DLD1 (cell line): ENCODE results near the gene CCNL2.
"Not testable (repeated sequence)": the region's sequence is repeated elsewhere in the genome, so short reads cannot be mapped to it uniquely, and the experiment has no call there.

ENCODE experiments used
- in situ Hi-C: cut with HindIII; loops from 2 replicates; pipeline ENCODE4 v1.10.0; 2017; ENCODE audit warnings: low sequenced_read_pairs

Gene CCNL2

DNA sequence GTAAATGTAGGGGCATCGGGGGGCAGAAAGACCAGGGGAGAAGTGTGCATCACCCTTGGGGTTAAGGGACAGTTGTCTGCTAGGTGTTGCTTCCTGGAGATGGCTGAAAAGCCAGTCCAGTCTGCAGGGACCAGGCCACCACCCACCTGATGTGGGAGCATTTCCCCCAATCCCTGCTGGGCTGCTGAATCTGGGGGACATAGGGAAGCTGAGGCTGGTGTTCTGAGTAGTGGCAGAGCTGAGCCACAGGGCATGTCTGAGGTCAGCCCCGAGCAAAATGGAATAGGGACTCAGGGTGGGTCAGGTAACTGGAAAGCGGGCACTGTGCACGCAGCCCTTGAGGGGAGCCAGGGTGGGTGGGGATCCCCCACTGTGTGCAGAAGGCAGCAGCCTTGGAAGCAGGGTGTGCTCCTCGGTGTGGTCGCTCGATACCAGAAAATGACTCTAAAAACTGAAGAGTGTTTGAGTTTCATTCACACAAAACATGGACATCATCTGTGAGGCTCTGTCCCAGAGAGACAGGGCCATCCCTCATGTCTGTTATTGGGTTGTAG is 2.4 kb upstream of the CCNL2 start:
- in situ Hi-C loops: no loop called here

DNA sequence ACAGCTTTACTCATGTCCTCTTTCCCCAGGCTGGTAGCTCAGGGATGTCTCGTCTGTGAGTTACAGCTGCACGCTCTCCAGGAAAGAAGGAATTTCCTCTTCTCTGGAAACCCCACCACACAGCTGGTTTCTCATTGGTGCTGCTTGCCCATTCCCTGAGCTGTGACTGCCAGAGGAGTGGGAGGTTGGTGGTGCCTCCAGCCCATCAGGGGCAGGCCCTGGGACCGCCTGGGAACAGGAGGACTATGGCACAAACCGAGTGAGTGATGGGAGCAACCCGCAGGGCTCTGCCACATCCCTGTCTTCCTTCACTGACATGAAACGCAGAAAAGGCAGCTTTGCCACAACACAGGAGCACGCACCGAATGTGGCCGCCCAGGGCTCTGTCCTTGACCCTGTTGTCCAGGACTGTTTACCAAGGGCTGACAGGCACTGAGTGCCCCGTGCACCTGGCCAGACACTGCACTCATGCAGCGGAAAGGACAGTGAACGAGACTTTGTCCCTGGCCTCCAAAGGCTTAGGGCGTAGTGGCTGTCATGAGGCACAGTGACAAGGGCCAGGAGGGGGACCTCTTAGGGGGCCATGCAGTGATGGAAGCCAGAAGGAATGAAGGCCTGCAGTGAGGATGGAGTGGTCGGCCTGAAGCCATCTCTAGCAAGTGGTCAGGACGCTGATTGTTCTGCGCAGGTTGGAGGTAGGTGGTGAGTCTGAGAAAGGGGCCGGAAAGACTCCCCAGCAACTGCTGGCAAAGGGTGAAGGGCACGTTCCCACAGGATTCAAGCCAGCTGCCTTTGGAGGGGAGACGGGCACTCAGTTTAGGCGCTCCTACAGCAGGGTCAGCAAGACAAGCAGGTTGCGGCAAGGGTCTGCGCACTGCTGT is 1.7 kb upstream of the CCNL2 start:
- in situ Hi-C loops: no loop called here

DNA sequence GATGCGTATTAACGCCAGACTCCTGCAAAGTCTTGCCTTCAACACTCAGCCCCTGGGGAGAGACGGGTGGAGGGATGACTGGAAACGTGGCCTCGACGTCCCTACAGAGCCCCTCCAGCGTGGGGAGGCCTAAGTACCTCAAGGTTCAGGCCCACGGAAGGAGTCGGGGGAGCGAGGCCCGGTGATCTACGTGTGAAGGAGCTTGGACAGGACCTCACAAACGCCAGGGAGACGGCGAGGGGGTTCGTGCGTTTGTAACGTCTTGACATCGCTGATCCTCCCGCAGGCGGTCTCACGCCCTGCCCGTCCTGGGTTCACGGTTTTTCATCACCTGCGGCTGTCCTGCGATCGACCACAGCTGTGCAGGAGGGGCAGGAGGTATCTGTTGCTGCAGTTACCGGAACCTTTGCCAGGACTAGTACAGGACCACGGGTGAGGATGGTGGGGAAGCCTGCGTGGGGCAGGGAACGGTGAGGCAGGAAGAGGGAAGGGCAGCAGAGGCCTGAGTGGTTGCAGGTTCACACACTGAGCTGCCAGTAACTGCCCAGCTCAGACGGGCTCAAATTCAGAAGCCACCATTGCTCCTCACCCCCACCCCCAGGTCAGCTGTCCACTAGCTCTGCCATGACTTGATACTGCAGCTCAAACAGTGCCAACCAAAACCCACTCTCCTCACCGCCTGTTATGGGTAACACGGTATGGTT is 889 bp upstream of the CCNL2 start:
- in situ Hi-C loops: no loop called here

DNA sequence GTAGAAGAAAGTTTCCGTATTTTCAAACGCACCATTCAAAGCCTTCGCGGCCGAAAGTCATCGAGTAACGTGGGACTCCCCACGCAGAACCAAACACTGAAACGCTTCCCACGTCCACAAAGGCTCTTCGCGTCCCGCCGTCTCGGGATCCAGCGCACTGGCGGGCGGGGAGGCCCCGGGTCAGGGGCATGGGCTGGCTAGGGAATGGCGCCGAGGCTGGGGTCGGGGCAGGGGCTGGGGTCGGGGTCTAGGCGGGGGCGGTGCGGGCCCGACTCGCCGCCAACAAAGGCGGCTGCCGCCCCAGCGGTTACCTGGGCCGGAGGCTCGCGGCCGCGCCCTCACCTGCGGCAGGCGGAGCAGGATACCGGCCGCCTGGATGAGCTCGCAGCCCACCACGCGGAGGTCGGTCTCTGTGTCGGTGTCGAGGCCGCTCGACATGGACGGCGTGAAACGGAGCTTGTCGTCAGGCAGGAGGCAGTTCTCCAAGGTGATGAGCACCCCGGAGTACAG is 403 bp downstream of the CCNL2 start:
- in situ Hi-C loops: no loop called here

DNA sequence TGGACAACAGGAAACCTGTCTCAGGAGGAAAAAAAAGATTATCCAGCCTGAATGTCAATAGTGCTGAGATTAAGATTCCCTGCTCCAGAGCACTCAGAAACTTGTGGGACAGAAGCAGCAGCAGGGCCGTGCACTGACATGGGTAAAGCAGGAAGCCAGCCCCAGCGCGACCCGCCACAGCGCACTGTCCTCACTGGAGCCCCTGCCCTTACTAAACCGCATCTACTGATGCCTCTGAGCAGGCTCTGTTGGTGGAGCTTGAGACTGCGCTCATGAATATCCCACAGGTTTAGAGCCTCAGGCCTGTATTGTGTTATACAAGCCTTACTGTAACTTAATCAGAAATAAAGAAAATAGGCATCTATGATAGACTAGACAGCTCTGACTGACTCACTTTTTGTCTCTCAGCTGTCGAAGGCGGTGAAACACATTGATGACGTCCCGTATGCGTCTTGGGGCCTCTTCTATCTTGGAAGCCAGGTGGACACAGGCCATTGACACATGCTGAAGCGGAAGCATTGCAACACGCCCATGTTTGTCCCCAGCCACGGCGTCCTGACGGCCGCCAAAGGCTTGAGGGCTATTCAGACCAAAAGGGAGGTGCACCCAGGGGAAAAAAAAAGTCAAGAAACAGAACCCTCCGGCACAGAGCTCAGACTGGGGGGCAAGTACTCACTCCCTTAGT is 1.2 kb downstream of the CCNL2 start:
- in situ Hi-C loops: no loop called here

DNA sequence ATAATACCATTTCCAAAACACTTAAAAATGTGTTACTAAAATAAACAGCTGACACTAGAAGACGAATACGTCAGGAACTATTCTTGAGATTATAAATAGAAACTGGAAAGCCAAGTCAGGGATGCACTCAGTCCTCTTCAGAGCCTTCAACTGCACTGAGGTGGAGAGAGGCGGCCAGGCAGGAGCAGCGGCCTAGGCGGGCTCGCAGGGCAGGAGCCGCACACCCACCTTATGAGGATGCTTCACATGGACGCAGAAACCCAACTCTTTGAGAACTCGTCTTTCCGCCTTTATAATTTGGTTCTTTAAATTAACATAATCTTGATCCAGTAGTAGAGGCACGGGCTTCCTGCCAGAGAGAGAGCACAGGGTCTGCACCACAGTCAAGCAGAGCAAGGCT is 4.0 kb downstream of the CCNL2 start:
- in situ Hi-C loops: no loop called here

DNA sequence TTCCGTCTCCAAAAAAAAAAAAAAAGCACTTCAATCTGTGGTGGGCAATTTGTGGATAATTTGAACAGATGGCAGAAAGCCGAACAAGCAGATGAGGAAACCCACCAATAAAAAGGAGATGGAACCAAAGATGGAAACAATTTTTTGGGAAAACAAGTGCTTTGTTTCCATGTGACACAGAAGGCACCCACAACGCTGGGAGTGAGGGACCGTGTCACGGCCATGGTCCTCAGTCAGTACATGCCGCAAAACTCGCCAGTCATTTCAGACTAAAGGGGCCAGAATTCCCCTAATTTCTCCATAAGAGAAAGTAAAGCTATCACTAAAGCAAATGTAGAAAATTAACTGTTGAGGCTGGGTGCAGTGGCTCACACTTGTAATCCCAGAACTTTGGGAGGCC is 5.0 kb downstream of the CCNL2 start:
- in situ Hi-C loops: no loop called here

DNA sequence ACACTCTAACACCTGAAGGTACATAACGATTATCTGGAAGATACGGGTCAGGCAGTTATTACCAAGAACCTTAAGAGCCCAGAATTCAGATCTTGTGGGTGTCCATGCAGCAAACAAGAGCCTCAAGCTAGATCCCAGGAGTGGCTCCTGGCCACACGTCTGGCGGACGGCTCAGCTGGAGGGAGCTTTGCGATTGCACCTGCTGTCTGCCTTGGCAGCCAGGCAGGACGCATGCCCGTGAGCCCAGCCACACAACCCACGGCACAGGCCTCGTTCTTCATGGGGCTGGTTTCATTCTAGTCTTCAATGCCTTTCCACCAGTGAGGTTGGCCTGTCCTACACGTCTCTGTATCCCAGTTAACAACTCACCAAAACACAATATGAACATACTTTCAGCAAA is 5.7 kb downstream of the CCNL2 start:
- in situ Hi-C loops: no loop called here

DNA sequence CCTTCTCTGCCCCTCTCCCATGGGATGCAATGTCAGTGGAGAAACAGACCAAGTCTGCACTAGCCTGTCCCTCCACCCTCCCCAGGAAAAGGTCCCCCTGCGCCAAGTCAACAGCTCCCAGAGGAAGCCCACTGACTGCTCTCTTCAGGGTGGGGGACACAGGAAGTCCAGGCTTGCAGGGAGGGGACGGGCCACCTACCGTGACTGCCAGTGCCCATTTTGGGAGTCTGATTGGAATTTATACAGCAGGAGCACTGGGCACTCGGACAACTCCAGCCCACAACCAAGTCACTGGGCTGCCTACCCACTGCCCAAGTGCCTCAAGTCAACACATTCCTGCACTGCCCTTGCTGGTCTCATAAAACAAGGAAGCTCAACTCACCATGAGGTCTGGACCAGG is 6.1 kb downstream of the CCNL2 start:
- in situ Hi-C loops: no loop called here

DNA sequence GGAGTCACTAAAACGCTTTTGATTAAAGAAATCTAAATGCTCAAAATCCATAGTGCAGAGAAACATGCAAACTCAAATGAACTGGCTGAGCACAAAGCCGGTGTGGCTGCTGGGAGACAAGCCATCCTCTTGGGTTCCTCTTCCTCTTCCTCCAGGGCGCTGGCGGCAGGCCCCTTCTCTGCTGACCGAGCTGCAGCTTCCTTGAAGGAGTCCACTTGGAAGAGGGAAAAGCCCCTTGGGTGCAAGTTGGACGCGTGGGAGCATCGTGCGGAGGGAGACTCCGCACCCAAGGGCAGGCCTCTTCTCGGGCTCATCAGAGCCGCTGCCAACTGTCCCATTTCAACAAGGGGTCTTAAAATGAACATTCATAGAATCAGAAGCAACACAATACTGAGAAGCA is 7.9 kb downstream of the CCNL2 start:
- in situ Hi-C loops: no loop called here

DNA sequence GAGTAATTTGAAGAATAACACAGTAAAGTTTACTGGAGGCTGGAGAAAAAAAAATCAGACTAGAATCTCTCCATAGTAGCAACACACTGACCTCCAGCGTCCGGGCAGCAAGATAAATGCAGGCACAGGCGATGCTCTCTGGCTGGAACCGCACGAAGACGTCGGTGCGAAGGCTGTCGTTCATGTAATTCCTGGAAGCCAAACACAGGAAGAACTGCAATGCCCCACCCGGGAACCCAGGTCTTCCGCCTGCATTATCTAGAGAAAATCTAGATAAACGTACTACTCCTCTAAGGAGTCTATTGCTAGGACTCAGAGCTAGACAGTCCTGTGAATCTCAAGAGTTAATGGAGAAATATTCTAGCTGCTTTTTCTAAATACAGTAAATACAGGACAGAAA is 8.5 kb downstream of the CCNL2 start:
- in situ Hi-C loops: no loop called here

DNA sequence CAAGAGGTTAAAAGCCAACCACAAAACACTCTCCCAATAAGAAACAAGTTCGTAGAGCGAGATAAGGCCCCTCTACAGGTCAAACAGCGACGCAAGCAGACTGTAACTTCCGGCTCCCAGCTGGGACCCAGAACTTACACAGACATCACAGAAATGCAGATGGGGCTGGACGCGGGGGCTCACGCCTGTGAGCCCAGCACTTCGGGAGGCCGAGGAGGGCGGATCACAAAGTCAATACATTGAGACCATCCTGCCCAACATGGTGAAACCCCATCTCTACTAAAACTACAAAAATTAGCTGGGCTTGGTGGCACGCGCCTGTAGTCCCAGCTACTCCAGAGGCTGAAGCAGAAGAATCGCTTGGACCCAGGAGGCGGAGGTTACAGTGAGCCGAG is 11.1 kb downstream of the CCNL2 start:
- in situ Hi-C loops: no loop called here

DNA sequence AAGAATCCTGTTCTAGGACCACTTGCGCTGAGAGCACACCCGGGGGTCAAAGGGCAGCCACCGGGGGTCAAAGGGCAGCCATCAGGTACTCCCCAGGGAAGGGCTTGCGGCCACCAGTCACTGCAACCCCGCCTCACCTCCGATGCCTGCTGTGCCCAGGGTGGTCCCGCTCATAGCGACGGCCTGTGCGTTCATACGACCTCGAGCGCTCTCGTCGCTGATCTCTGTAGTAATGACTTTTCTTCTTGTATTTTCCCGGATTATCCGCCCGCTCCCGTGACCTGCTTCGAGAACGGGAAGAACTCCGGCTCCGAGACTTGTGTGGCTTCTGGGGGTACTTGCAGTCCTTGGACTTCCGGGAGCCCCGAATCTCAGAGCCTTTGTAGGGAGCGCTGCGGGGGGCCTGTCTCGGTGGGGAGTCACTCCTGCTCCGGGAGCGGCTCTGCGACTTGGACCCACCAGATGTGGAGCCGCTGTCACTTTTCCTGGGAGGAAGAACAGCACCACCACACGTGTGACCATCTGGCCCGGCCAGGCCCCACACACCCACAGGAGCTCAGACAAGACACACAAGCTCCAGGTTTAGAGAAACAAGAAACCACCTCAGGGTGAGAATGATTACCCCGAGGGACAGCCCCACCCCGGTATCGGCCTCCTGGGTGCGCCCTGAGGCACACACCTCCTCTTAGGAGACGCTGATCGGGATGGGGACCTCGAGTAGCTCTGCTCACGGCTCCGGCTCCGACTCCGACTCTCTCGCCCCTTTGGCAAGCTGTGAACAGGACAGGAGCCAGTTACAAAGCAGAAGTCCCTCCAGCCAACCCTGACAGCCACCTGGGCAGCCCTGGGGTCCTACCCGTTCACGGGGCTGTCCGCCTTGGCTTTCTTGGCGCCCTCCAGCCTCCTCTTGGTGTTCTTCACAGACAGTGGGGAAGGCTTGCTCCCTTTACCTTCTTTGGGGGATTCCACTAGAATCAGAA is 11.7 kb downstream of the CCNL2 start:
- in situ Hi-C loops: no loop called here

DNA sequence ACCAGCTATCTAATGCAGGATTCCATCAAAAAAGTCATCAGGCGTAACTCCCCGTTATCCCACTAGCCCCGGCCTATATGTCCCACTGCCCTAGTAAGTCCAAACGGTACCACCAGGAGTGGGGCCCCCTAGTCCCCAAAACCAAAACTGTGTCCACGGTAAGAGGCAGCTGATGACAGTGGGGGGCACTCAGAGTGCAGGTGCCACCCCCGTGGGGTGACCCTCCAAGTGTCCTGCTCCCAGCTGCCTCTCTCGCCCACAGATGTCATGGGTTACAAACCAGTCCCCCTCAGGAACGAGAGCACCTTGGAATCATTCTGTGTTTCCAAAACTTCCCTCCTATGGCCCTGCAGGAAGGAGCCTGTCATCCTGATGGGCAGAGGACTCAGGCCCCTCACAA is 13.2 kb downstream of the CCNL2 start:
- in situ Hi-C loops: no loop called here

DNA sequence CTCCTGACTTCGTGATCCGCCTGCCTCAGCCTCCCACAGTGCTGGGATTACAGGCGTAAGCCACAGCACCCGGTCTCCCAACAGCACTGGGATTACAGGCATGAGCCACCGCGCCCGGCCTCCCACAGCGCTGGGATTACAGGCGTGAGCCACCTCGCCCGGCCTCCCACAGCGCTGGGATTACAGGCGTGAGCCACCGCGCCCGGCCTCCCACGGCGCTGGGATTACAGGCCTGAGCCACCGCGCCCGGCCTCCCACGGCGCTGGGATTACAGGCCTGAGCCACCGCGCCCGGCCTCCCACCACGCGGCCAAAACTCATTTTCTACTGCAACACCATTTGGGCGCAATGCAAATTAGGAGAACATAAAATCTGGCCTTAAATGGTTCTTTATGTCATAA is 13.8 kb downstream of the CCNL2 start:
- in situ Hi-C loops: not testable (repeated sequence)

DNA sequence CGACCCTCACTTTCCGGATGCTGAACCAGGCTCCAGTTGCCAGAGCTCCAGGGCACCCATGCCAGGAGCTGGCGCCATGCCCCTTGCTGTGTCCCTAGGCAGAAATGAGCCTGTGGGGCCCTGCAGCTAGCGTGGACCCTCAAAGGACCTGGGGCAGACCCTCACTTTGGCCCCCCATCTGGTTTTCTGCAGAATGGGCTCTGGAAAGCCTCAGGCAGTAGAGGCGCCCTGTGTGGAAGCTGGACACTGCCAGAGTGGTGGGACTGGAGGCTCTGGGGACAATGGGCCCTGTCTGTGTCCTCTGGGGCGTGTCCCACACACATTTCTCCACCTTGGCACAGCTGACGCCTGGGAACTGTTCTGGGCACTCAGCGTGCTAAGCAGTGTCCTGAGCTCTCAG is 17.8 kb downstream of the CCNL2 start:
- in situ Hi-C loops: no loop called here

DNA sequence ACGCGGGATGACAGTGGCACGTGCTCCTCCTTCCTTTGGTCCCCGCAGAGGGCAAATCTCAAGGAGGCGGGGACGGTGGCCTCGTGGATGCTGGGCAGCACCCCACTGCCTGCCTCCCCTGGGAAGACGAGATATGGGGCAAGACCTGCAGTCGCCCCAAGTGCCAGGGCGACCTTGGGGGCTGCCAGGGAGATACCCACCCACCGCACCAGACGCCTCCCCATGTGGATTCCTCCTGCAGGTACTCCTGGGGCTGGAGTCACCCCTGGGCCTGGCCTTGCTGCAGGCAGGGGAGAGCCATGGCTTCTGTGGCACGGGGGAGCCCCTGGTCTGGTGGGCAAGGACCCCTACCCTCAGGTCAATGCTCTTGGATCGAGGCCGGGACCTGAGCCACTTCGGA is 18.3 kb downstream of the CCNL2 start:
- in situ Hi-C loops: no loop called here

DNA sequence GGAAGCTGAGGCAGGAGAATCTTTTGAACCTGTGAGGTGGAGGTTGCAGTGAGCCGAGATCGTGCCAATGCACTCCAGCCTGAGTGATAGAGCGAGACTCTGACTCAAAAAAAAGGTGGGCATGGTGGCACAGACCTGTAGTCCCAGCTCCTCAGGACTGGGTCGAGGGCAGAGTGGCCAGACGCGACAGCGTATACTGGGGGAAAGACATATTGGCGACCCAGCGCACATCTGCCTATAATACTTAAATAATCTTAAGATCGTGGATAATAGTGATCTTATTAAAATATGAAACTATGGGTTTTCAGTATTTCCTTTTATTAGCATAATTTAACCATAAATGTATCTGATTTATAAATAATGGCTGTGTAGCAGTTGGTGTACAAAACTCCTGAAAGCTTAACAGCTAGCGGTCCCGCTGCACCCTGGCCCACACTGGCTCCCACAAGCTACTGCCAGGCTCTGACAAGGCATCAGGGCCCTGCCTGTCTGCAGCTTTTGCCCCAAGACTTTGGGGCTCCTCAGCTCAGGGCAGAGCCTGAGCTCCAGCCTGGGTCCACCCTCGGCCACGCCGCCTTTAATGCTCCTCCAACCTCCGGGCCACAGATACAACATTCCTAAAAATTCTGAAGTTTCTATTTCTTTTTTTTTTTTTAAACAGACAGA is 21.5 kb downstream of the CCNL2 start:
- in situ Hi-C loops: no loop called here

DNA sequence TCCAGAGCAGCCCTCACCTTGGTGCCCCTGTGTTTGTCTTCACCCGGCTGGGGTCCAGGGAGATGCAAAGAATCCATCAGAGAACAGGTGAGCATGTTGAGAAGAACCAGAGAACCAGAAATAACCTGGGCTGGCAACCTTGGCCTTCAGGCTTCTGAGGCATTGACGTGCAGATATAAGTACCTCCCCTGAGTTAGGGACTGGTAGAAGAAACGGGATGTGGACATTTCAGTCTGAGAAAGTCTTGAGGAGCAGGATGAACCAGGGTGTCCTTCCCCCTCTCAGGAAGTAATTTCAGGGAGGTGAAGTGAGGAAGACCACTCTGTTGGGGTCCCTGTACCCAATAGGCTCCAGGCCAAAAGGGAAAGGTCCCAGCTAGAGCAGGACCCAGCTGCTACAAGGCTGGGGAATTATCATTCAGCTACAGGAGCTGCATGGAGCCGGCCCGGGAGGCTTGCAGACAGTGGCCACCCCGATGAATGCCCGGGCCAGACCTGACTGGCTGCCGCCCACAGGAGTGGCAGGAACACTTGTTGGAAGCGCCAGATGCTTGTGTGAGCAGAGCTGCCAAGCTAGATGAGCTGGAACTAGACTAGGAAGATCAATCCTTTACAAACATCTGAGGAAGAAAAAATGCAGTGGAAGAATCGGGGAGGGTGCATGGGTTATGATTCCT is 22.4 kb downstream of the CCNL2 start:
- in situ Hi-C loops: no loop called here
